Measurements from ENCODE around the gene TNKS1BP1.

The TNKS1BP1 gene

GRCh38 chr11:57321388-57322255 lies 3.1 kb downstream of the TNKS1BP1 start:
- no peak for TF ChIP-seq CTCF (IDR thresholded peaks at IDR 0.05)
- Histone ChIP-seq H3K4me3 (ENCODE audit: low read depth in 1 of 2, low read length in 1 of 2) (no peak overlapping the region), H3K27ac (no peak overlapping the region), H3K36me3 (no peaks in the 10 kb centered on the region), H3K27me3 (peaks cover 20% of the 10 kb centered on the region), H3K4me1 (ENCODE audit: control insufficient read depth in 1 of 2, insufficient read depth in 1 of 2, low read depth in 1 of 2, low read length in 1 of 2) (peaks cover 12 to 17% of the 10 kb centered on the region in 2 experiments), H3K9me3 (no peaks in the 10 kb centered on the region)

GRCh38 chr11:57320719-57321387 lies 3.9 kb downstream of the TNKS1BP1 start:
- no peaks in the 10 kb centered on the region for H3K9me3 ChIP-seq
- H3K36me3 ChIP-seq: no peaks in the 10 kb centered on the region
- peaks cover 20% of the 10 kb centered on the region for H3K27me3 ChIP-seq
- H3K4me3 ChIP-seq (ENCODE audit: low read depth in 1 of 2, low read length in 1 of 2): no peak overlapping the region
- no peak overlapping the region for H3K27ac ChIP-seq
- TF ChIP-seq CTCF (IDR thresholded peaks at IDR 0.05): no peak
- H3K4me1 ChIP-seq (ENCODE audit: control insufficient read depth in 1 of 2, insufficient read depth in 1 of 2, low read depth in 1 of 2, low read length in 1 of 2): peaks cover 11 to 16% of the 10 kb centered on the region in 2 experiments

GRCh38 chr11:57320067-57320718 lies 4.6 kb downstream of the TNKS1BP1 start:
- Histone ChIP-seq H3K9me3 (no peaks in the 10 kb centered on the region), H3K4me1 (ENCODE audit: control insufficient read depth in 1 of 2, insufficient read depth in 1 of 2, low read depth in 1 of 2, low read length in 1 of 2) (peaks cover 4 to 9% of the 10 kb centered on the region in 2 experiments), H3K27ac (no peak overlapping the region), H3K27me3 (peaks cover 20% of the 10 kb centered on the region), H3K36me3 (no peaks in the 10 kb centered on the region), H3K4me3 (ENCODE audit: low read depth in 1 of 2, low read length in 1 of 2) (no peak overlapping the region)
- no peak for TF ChIP-seq CTCF (IDR thresholded peaks at IDR 0.05)

- Histone ChIP-seq H3K27ac (no peak overlapping the region), H3K4me1 (ENCODE audit: control insufficient read depth in 1 of 2, insufficient read depth in 1 of 2, low read depth in 1 of 2, low read length in 1 of 2) (no peaks in the 10 kb centered on the region), H3K27me3 (peaks cover 7% of the 10 kb centered on the region), H3K9me3 (no peaks in the 10 kb centered on the region), H3K36me3 (no peaks in the 10 kb centered on the region), H3K4me3 (ENCODE audit: low read depth in 1 of 2, low read length in 1 of 2) (no peak overlapping the region)
- TF ChIP-seq CTCF (IDR thresholded peaks at IDR 0.05): no peak
These were observed 6.6 kb downstream of the TNKS1BP1 start for GRCh38 chr11:57318178-57318577.

GRCh38 chr11:57316017-57316416 lies 8.7 kb downstream of the TNKS1BP1 start:
- no peak for TF ChIP-seq CTCF (IDR thresholded peaks at IDR 0.05)
- H3K4me1 ChIP-seq (ENCODE audit: control insufficient read depth in 1 of 2, insufficient read depth in 1 of 2, low read depth in 1 of 2, low read length in 1 of 2): peaks cover 0 to 8% of the 10 kb centered on the region in 2 experiments
- H3K9me3 ChIP-seq: no peaks in the 10 kb centered on the region
- H3K27ac ChIP-seq: no peak overlapping the region
- H3K36me3 ChIP-seq: no peaks in the 10 kb centered on the region
- H3K27me3 ChIP-seq: peaks cover 15% of the 10 kb centered on the region
- H3K4me3 ChIP-seq (ENCODE audit: low read depth in 1 of 2, low read length in 1 of 2): no peak overlapping the region

All from neutrophil (primary cell).